Colonic mucosa (tissue), 4 donors: Measurements from ENCODE around the gene GRIA4. TPM values are rescaled to one million over a fixed set of nuclear protein-coding genes. Genes with fewer than 3 reads are reported as not detected.

ENCODE experiments used
- DNase-seq: peaks from one replicate; pipeline ENCODE4 v3.0.0-alpha.2; 2020
- H3K27ac ChIP-seq: fragments of 200-600 bp; one replicate; pipeline ENCODE4 v1.8.0; 2021
- H3K27me3 ChIP-seq: fragments of 200-600 bp; one replicate; pipeline ENCODE4 v1.8.0; 2021
- H3K36me3 ChIP-seq: fragments of 200-600 bp; one replicate; pipeline ENCODE4 v1.8.0; 2021
- H3K4me1 ChIP-seq: fragments of 200-600 bp; one replicate; pipeline ENCODE4 v1.8.0; 2021; ENCODE audit warnings: mild to moderate bottlenecking
- H3K4me3 ChIP-seq: fragments of 200-600 bp; one replicate; pipeline ENCODE4 v1.8.0; 2021
- H3K9ac ChIP-seq, 2 donors: one replicate each; pipeline ENCODE4 v1.7.0; 2013; ENCODE audit warnings: control low read depth in 2 of 2, low read depth in 2 of 2, low read length in 2 of 2
- H3K9me3 ChIP-seq: fragments of 200-600 bp; one replicate; pipeline ENCODE4 v1.8.0; 2021
- CTCF ChIP-seq: fragments of 200-600 bp; IDR thresholded peaks from one replicate; pipeline ENCODE4 v1.8.0; 2022; ENCODE audit warnings: antibody characterized with exemption, mild to moderate bottlenecking
- intact Hi-C: fragments of 100-400 bp; cut with DNase I; formaldehyde crosslinking; loops from one replicate; pipeline ENCODE4 v1.14.1; 2022
- total RNA-seq, 2 donors: library from RNA; stranded (reverse); fragmentation: NEBNext Ultra II Directional in 1 of 2; extraction: Animal tissue kit (Norgen Biotek cat#: 25700) in 1 of 2; gene quantifications; one replicate each; pipeline ENCODE4 v1.2.1, GENCODE V29; 2021
- donor health status: healthy.
- donor health status: DM: no; HTN: no; CAD: no.
- donor health status: DM: no; HTN: no; CAD: no.

GRIA4 gene
- total RNA-seq, 2 donors from 2014 or later = 0.67 to 0.69 TPM

GRCh38 chr11:105910095-105910715, 300.3 kb downstream of the GRIA4 start:
- Histone ChIP-seq H3K9ac (no peak overlapping the region), H3K27ac (no peak overlapping the region), H3K36me3 (no peaks in the 10 kb centered on the region), H3K4me3 (no peak overlapping the region), H3K9me3 (no peaks in the 10 kb centered on the region), H3K27me3 (no peaks in the 10 kb centered on the region), H3K4me1 (no peaks in the 10 kb centered on the region)
- no peak for DNase-seq
- intact Hi-C loops = loop anchor here (5.0 kb wide), 1 partner anchor 473 kb away; no protein-coding TSS in a partner anchor
- TF ChIP-seq CTCF = no peak

- no peak for TF ChIP-seq CTCF
- H3K4me1 ChIP-seq = no peaks in the 10 kb centered on the region
- no peaks in the 10 kb centered on the region for H3K36me3 ChIP-seq
- H3K9ac ChIP-seq = no peak overlapping the region
- no peaks in the 10 kb centered on the region for H3K9me3 ChIP-seq
- H3K27ac ChIP-seq = no peak overlapping the region
- intact Hi-C loops = loop anchor here (5.0 kb wide), 1 partner anchor 474 kb away; no protein-coding TSS in a partner anchor
- no peak overlapping the region for H3K4me3 ChIP-seq
- no peak for DNase-seq
- no peaks in the 10 kb centered on the region for H3K27me3 ChIP-seq
Measured at GRCh38 chr11:105911454-105911853, 301.6 kb downstream of the GRIA4 start.

GRCh38 chr11:105912666-105913065, 302.8 kb downstream of the GRIA4 start:
- Histone ChIP-seq H3K36me3 (no peaks in the 10 kb centered on the region), H3K9me3 (no peaks in the 10 kb centered on the region), H3K27ac (no peak overlapping the region), H3K4me3 (no peak overlapping the region), H3K27me3 (no peaks in the 10 kb centered on the region), H3K9ac (no peak overlapping the region), H3K4me1 (no peaks in the 10 kb centered on the region)
- DNase-seq = no peak
- intact Hi-C loops = loop anchor here (5.0 kb wide), 1 partner anchor 475 kb away; no protein-coding TSS in a partner anchor
- no peak for TF ChIP-seq CTCF

- Histone ChIP-seq H3K4me1 (no peaks in the 10 kb centered on the region), H3K36me3 (no peaks in the 10 kb centered on the region), H3K27me3 (no peaks in the 10 kb centered on the region), H3K9me3 (no peaks in the 10 kb centered on the region), H3K27ac (no peak overlapping the region), H3K9ac (no peak overlapping the region), H3K4me3 (no peak overlapping the region)
- no peak for DNase-seq
- intact Hi-C loops = no loop called here
- no peak for TF ChIP-seq CTCF
Measured at GRCh38 chr11:105915021-105915420, 305.1 kb downstream of the GRIA4 start.

- Histone ChIP-seq H3K4me1 (no peaks in the 10 kb centered on the region), H3K9me3 (no peaks in the 10 kb centered on the region), H3K4me3 (no peak overlapping the region), H3K27me3 (no peaks in the 10 kb centered on the region), H3K9ac (no peak overlapping the region), H3K27ac (no peak overlapping the region), H3K36me3 (no peaks in the 10 kb centered on the region)
- intact Hi-C loops = no loop called here
- no peak for TF ChIP-seq CTCF
- DNase-seq = no peak
Measured at GRCh38 chr11:105918039-105918438, 308.2 kb downstream of the GRIA4 start.
